ENCODE measurements around the gene TRIOBP.
"Not testable (repeated sequence)": the region's sequence is repeated elsewhere in the genome, so short reads cannot be mapped to it uniquely, and the experiment has no call there.

Gene TRIOBP

GRCh38 chr22:37672206-37672919, 24.5 kb upstream of the TRIOBP start:
- no peak for DNase-seq

GRCh38 chr22:37672920-37673455, 23.9 kb upstream of the TRIOBP start:
- no peak for DNase-seq

GRCh38 chr22:37674248-37674647, 22.6 kb upstream of the TRIOBP start:
- no peak for DNase-seq

DNA sequence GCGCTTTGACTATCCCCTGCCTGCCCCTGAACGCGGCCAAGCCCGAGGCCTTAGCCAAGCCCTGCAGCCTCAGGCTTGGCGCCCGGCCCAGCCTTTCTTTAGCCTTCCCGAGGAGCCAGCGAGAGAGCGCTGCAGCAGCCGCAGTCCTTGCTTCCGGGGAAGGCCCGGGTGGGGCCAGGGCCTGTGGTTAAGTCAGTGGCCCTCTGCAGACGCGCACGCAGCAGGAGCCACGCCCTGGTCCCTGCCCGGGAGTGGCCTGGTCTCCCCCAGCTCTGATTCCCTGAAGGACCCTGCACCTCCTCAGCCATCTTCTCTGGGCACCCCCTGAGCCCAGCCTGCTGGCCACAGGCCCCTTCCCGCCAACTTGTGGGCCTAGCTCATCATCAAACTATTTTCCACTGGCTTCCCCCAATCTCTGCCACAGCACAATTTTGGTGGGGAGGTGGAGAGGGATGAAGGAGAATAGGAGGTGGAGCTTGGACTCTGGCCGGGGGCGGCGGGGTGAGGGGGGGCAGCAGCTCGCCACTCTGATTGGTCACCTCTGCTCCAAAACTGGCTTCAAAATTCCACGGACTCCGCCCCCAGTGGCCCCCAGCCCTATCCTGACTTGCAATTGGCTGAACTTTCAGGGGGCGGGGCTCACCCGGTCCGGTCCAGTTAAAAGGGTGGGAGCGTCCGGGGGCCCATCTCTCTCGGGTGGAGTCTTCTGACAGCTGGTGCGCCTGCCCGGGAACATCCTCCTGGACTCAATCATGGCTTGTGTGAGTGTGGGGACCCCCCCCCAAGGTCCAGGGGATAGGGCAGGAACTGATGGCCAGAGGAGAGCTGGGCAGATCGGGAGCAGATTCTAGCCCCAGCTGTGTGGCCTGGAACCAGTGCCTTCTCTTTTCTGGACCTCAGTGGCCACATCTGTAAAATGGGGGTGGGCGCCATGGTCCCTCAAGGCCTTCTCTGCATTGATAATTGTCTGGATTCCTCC, 21.6 kb upstream of the TRIOBP start, which contains the start of gene LGALS1:
LGALS1 (plus strand) TSS at position 686 of the 979 bp plus-strand sequence; CDS start at position 753, 67 bp downstream.
- no peak for DNase-seq

DNA sequence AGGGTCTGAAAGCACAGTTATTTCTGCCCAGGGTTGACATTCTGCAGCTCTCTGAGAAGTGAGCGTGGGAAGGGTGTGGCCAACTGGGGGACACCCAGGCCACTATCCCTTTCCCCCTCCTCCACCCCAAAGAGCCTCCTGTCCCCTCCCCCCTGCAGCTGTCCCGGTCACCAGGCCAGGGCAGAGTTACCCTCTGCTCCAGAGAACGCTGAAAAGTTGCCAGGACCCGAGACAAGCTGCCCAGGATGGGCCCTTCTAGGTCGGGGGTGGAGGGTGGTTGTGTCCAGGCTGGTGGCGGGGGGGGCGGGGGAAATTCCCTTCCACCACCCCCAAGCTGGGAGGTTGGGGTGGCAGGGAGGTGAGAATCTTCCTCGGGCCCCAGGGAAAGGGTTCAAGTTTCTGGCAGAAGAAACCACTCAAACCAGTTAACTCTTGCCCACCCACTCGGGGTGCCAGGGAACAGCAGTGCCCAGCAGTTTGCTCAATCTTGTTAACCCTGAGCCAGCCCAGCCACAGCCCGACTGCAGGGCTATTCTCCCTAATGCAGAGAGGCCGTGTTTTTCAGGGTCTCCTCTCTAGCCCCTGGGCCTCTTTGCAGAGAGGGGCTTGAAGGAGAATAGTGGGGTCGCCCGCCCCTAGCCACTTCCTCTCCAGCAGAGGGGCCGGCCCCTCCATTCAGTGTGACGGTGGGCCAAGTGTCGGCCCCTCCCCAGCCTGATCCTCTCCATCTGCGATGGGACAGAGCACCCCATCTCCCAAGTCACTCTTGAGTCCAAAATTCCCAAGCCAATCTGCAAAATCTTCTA, 20.7 kb upstream of the TRIOBP start:
- DNase-seq, result no peak

DNA sequence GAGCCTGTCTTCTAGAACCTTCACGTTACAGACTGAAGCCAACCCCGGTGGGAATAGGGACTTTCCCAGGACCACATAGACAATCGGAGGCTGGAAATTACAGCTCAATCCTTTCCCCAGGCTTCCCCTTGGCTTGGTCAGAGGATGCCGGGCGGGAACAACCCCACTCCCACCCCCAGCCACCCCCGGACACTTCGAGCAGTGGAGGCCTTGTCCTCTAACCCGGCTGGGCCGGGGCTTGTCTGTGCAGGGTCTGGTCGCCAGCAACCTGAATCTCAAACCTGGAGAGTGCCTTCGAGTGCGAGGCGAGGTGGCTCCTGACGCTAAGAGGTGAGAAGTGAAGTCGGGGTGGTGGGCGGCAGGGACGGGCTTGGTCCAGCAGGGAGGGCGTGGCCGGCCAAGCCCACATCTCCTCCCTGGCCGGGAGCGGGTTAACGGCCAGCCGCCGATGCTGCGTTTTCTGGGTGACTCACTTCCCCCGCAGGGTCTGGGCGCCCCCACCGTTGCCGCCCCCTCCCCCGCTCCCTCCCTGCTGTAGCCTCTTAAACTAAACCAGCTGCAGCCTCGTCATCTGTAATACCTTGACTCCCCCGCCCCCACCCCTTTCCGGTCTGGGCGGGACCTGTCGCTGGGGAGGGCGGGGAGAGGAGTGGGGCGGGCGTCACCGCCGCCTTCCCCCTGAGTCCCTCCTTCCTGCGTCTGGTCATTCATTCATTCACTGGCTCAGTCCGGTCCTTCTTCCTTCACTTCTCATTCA, 19.9 kb upstream of the TRIOBP start:
- no peak for DNase-seq

GRCh38 chr22:37677493-37677974, 19.3 kb upstream of the TRIOBP start:
- no peak for DNase-seq

DNA sequence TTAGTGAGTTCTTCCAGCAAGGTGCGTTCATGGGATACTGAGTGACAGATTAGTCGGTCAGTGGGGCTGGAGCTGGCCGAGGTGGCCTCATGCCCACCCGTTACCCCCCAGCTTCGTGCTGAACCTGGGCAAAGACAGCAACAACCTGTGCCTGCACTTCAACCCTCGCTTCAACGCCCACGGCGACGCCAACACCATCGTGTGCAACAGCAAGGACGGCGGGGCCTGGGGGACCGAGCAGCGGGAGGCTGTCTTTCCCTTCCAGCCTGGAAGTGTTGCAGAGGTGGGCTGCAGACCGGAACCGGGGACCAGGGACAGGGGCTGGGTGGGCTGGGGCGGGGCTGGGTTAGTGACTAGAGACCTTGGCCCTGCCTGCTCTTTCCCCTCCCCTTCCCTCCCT, 18.5 kb upstream of the TRIOBP start:
- no peak for DNase-seq

- DNase-seq, result no peak
These were observed 17.2 kb upstream of the TRIOBP start for GRCh38 chr22:37679670-37680069.

GRCh38 chr22:37680191-37680851, 16.5 kb upstream of the TRIOBP start:
- no peak for DNase-seq

- no peak for DNase-seq
These were observed 15.8 kb upstream of the TRIOBP start for GRCh38 chr22:37681001-37681424.

GRCh38 chr22:37681556-37682049, 15.2 kb upstream of the TRIOBP start:
- no peak for DNase-seq

DNA sequence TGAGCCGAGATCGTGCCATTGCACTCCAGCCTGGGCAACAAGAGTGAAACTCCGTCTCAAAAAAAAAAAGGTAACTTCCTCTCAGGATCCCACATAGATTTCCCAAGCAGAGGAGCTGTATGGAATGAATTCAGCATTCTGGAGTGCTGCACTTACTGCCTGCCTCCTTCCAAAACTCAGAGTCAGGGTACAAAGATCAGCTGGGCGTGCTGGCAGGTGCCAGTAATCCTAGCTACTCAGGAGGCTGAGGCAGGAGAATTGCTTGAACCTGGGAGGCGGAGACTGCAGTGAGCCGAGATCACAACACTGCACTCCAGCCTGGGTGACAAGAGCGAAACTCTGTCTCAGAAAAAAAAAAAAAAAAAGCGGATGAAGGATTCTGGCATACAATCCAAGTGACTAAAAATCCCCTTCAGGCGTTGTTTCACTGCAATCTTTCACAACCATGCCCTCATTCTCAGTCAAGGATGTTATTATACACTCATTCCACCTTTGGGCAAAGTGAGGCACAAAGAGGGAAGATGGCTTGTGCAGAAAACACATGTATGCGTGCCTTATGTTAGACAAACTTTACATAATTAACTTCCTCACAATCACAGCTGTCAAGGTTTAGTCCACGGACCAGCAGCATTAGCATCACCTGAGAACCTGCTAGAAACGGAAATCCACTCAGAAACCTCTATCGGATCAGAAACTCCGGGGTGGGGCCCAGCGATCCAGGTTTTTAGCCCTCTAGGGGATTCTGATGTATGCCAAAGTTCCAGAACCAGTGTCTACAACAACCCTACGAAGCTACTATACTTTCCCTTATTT, 11.8 kb upstream of the TRIOBP start:
- DNase-seq, result no peak

DNA sequence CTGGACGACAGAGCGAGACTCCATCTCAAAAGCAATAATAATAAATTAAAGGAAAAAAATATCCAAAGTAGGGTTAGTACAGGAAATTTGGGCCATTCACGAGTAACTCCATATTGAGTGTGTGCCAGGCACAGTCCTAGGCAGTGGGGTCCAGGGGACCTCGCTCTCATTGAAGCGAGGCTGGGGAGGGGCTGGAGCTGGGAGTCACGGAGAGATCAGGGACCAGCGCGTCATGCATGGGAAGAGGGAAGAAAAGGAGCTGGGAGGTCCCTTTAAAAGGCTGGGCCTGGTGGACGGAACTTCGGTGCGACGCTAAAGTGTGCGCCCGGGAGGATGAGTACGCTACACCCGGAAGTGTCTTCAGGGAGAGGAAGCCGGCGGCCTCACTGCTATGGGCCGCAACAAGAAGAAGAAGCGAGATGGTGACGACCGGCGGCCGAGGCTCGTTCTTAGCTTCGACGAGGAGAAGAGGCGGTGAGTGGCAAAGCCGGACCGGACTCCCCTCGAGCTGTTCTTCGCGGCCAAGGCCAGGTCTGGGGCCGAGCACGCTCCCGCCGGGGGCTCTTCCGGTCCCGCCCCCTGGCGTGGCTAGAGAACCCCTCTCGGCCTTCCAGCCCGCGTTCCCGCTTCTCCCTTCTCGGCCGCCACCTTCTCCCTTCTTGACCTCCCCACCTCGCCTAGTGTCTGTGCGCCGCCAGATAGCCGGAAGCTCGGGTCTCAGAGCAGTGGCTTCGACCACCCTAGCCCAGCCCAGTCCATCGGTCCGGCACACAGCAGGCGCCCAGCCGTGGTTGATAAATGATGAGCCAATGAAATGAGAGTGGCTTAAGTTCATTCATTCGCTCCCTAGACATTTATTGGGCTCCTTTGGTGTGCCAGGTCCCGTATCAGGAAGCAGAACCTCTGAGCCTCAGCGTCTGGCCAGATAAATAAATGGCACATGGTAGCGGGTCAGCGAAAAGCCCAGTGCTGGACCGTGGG, 10.6 kb upstream of the TRIOBP start, which contains the start of gene NOL12:
NOL12 (plus strand) TSS at position 342 of the 981 bp plus-strand sequence; CDS start at position 392, 50 bp downstream.
- peak; percentile 56 for DNase-seq

DNA sequence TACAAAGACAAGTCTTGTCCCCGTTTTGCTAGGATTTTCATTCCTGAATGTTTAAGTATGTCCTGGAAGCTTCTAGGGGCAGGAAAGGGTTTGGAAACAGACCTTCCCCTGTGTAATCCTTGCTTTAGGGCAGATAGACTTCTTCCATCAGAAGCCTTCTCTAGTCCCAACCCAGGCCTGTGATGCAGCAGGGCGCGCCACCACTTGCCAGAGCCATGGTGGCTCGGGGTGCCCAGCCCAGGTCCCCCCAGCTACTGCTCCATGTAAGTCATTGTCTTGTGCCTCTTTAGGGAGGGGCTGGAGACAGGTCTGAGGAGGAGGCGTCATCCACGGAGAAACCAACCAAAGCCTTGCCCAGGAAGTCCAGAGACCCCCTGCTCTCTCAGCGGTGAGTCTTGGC, 6.4 kb upstream of the TRIOBP start:
- DNase-seq, result no peak

DNA sequence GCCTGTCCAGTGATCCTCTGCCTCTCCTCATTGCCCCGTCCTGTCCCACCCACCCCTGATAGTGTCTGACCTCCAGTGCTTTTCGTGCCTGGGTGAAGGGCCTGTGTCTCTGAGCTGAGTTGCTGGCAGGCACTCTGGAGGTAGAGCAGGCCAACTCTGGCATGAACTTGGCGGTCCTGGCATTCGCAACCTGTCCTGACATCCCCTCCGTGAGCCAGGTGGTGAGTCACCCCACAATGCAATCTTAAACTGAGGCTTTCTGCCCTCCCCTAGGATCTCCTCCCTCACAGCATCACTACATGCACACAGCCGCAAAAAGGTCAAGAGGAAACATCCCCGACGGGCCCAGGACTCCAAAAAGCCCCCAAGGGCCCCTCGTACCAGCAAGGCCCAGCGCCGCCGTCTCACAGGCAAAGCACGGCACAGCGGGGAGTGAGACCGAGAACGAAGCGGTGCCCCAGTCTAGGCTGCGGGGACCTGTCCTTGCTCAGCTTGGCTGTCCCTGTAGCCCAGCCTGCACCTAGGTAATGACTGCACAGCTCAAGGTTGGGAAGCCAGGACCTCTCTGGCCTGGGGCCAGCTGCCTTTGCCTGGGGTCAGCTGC, 5.8 kb upstream of the TRIOBP start:
- no peak for DNase-seq

- no peak for DNase-seq
These were observed 4.1 kb upstream of the TRIOBP start for GRCh38 chr22:37692627-37693285.

- not testable (repeated sequence) for DNase-seq
These were observed 2.7 kb upstream of the TRIOBP start for GRCh38 chr22:37694131-37694530.

Data from NCI-H524 treated with DMSO at 0.1 percent for 48 hours (cell line).